ENCODE results near the gene MYO16.

DNA sequence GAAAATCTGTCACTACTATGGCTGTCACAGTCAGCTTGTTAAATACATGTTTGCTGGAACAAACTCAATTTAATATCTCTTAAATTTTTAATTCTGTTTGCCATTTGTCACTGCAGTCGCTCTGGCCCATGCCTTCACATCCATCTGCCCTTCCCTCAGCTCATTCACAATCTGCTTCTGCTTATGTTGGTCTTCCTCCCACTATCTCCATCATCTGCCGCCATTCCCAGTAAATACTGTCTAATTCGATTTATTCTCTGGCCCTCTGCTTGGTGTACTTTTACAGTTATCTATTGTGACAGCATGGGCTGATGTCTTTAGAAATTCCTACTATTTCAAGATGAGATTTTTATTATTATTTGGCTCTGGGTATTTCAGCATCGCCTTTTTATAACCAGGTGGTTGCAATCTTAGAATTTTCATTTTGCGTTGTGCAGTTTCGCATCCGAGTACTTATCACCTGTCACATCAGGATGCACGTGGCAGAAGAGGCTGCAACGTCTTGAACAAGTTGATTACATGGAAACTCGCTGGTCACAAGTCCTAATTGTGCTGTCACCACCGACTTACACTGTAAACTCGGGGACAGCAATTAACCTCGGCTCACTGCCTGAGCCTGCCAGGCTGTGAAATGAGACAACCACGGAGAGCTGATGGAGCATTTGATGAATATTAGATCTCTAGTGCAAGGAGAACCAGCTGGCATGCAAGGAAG lies 158.4 kb downstream of the MYO16 start:
- TF ChIP-seq, protein P1, sequence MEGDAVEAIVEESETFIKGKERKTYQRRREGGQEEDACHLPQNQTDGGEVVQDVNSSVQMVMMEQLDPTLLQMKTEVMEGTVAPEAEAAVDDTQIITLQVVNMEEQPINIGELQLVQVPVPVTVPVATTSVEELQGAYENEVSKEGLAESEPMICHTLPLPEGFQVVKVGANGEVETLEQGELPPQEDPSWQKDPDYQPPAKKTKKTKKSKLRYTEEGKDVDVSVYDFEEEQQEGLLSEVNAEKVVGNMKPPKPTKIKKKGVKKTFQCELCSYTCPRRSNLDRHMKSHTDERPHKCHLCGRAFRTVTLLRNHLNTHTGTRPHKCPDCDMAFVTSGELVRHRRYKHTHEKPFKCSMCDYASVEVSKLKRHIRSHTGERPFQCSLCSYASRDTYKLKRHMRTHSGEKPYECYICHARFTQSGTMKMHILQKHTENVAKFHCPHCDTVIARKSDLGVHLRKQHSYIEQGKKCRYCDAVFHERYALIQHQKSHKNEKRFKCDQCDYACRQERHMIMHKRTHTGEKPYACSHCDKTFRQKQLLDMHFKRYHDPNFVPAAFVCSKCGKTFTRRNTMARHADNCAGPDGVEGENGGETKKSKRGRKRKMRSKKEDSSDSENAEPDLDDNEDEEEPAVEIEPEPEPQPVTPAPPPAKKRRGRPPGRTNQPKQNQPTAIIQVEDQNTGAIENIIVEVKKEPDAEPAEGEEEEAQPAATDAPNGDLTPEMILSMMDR (conservative IDR thresholded peaks at IDR 0.05 in 1 of 2, IDR thresholded peaks at IDR 0.05 in 1 of 2; ENCODE audit: low read depth in 1 of 2, low read length in 2 of 2) = no peak
- no peak for TF ChIP-seq EZH2 (IDR thresholded peaks at IDR 0.05; ENCODE audit: low read length, missing control alignments)
